Neural cell (in vitro differentiated cells): ENCODE measurements around the gene OFD1. TPM values are rescaled to one million over a fixed set of nuclear protein-coding genes. Genes with fewer than 3 reads are reported as not detected.

Experiments used
- H2AFZ ChIP-seq: fragments of 200-600, 300-800 bp; sonication (generic), shearing (Covaris generic); 2 replicates; pipeline ENCODE4 v1.6.0; 2014; ENCODE audit warnings: low read depth, mild to moderate bottlenecking, antibody characterized with exemption, low read length, moderate library complexity
- H3F3A ChIP-seq: fragments of 200-600 bp; shearing (Covaris generic); 2 replicates; pipeline ENCODE4 v1.6.1; 2016; ENCODE audit warnings: mild to moderate bottlenecking, moderate library complexity, mixed read lengths, antibody characterized with exemption, low read length; ENCODE audit not compliant: insufficient read depth, poor library complexity, severe bottlenecking
- H3K27ac ChIP-seq: fragments of 200-600, 300-800 bp; sonication (generic), shearing (Covaris generic); 2 replicates; pipeline ENCODE4 v1.5.1; 2014; ENCODE audit warnings: mild to moderate bottlenecking, low read length, moderate library complexity
- H3K27me3 ChIP-seq: fragments of 300-800, 200-600 bp; sonication (generic), shearing (Covaris generic); 2 replicates; pipeline ENCODE4 v1.6.0; 2014; ENCODE audit warnings: mild to moderate bottlenecking, low read depth, low read length, moderate library complexity; ENCODE audit not compliant: insufficient read depth
- H3K36me3 ChIP-seq: fragments of 300-800, 200-600 bp; sonication (generic), shearing (Covaris generic); 2 replicates; pipeline ENCODE4 v1.5.1; 2014; ENCODE audit warnings: mild to moderate bottlenecking, antibody characterized with exemption, low read length, moderate library complexity; ENCODE audit not compliant: insufficient read depth
- H3K4me2 ChIP-seq: fragments of 300-800, 200-600 bp; sonication (generic), shearing (Covaris generic); 2 replicates; pipeline ENCODE4 v1.6.0; 2014; ENCODE audit warnings: mild to moderate bottlenecking, low read length
- H3K4me3 ChIP-seq: fragments of 300-800, 200-600 bp; sonication (generic), shearing (Covaris generic); 2 replicates; pipeline ENCODE4 v1.5.1; 2014; ENCODE audit warnings: mild to moderate bottlenecking, low read length, moderate library complexity
- H3K79me2 ChIP-seq: fragments of 200-600 bp; shearing (Covaris generic); replicated peaks from 2 replicates; pipeline ENCODE4 v1.6.0; 2014; ENCODE audit warnings: mild to moderate bottlenecking, low read length, moderate library complexity; ENCODE audit not compliant: insufficient read depth
- H3K9ac ChIP-seq: fragments of 300-800, 200-600 bp; sonication (generic), shearing (Covaris generic); 2 replicates; pipeline ENCODE4 v1.6.1; 2016; ENCODE audit warnings: mild to moderate bottlenecking, low read length, mixed read lengths
- H3K9me2 ChIP-seq: fragments of 200-600 bp; shearing (Covaris generic); 2 replicates; pipeline ENCODE4 v1.6.1; 2016; ENCODE audit warnings: mild to moderate bottlenecking, low read length, mixed read lengths; ENCODE audit not compliant: insufficient read depth
- H3K9me3 ChIP-seq: fragments of 200-600, 300-800 bp; sonication (generic), shearing (Covaris generic); 2 replicates; pipeline ENCODE4 v1.6.1; 2016; ENCODE audit warnings: mild to moderate bottlenecking, mixed run types, low read length, moderate library complexity, mixed read lengths
- H4K20me1 ChIP-seq: fragments of 200-600 bp; shearing (Covaris generic); 2 replicates; pipeline ENCODE4 v1.6.1; 2016; ENCODE audit warnings: mild to moderate bottlenecking, mixed run types; ENCODE audit not compliant: insufficient read depth
- CTCF ChIP-seq: fragments of 450-650 bp; IDR thresholded peaks from 2 replicates; pipeline ENCODE4 v1.5.1; 2014; ENCODE audit warnings: antibody characterized with exemption, mild to moderate bottlenecking, moderate library complexity; ENCODE audit not compliant: poor library complexity, severe bottlenecking
- EP300 ChIP-seq: fragments of 450-650 bp; conservative IDR thresholded peaks from 2 replicates; pipeline ENCODE4 v1.6.1; 2014; ENCODE audit warnings: antibody characterized with exemption, mild to moderate bottlenecking, moderate library complexity; ENCODE audit not compliant: poor library complexity, severe bottlenecking
- EZH2 ChIP-seq: fragments of 200-600, 300-800 bp; shearing (Covaris generic), sonication (generic); IDR thresholded peaks from 2 replicates; pipeline ENCODE4 v1.6.1; 2014; ENCODE audit warnings: antibody characterized with exemption, low read length, borderline replicate concordance, mild to moderate bottlenecking; ENCODE audit not compliant: insufficient read depth, poor library complexity, severe bottlenecking
- MXI1 ChIP-seq: fragments of 450-650 bp; conservative IDR thresholded peaks from 2 replicates; pipeline ENCODE4 v1.6.1; 2014; ENCODE audit warnings: antibody characterized with exemption, mild to moderate bottlenecking; ENCODE audit not compliant: poor library complexity, severe bottlenecking
- POLR2AphosphoS5 ChIP-seq: IDR thresholded peaks from 2 replicates; pipeline ENCODE4 v1.6.1; 2012
- RAD21 ChIP-seq: fragments of 450-650 bp; conservative IDR thresholded peaks from 2 replicates; pipeline ENCODE4 v1.6.1; 2014; ENCODE audit warnings: antibody characterized with exemption, mild to moderate bottlenecking, moderate library complexity
- REST ChIP-seq: IDR thresholded peaks from 2 replicates; pipeline ENCODE4 v1.6.1; 2012; ENCODE audit warnings: borderline replicate concordance
- SMC3 ChIP-seq: fragments of 450-650 bp; conservative IDR thresholded peaks from 2 replicates; pipeline ENCODE4 v1.6.1; 2014; ENCODE audit warnings: antibody characterized with exemption, mild to moderate bottlenecking, moderate library complexity; ENCODE audit not compliant: poor library complexity
- TAF1 ChIP-seq: IDR thresholded peaks from 2 replicates; pipeline ENCODE4 v1.6.1; 2012; ENCODE audit warnings: low read depth
- polyA plus RNA-seq: library from polyadenylated mRNA; depleted of rRNA; stranded (reverse); fragments of >200 nt; gene quantifications from 2 replicates; pipeline ENCODE4 v1.2.3, GENCODE V29; 2014

The OFD1 gene
- polyA plus RNA-seq, 1 donor from 2014 or later: 35.1 TPM

GRCh38 chrX:13775837-13776236 lies 41.3 kb downstream of the OFD1 start:
- Histone ChIP-seq H3K4me2 (no peak overlapping the region), H3K27me3 (no peaks in the 10 kb centered on the region), H3K9me2 (no peaks in the 10 kb centered on the region), H3K9ac (no peak overlapping the region), H3K27ac (no peak overlapping the region), H2AFZ (no peak overlapping the region), H3F3A (no peaks in the 10 kb centered on the region), H3K79me2 (no peaks in the 10 kb centered on the region), H4K20me1 (no peaks in the 10 kb centered on the region), H3K36me3 (no peaks in the 10 kb centered on the region), H3K4me3 (no peak overlapping the region), H3K9me3 (no peaks in the 10 kb centered on the region)
- TF ChIP-seq SMC3 (no peak), RAD21 (no peak), EP300 (no peak), POLR2AphosphoS5 (no peak), CTCF (no peak), EZH2 (no peak), REST (no peak), MXI1 (no peak), TAF1 (no peak)

GRCh38 chrX:13776387-13776786 lies 41.8 kb downstream of the OFD1 start:
- no peak for TF ChIP-seq CTCF
- no peak for TF ChIP-seq RAD21
- no peak for TF ChIP-seq EZH2
- no peak for TF ChIP-seq REST
- no peak for TF ChIP-seq EP300
- no peak for TF ChIP-seq POLR2AphosphoS5
- TF ChIP-seq TAF1: no peak
- TF ChIP-seq SMC3: no peak
- TF ChIP-seq MXI1: no peak
- Histone ChIP-seq H3K27me3 (no peaks in the 10 kb centered on the region), H3K9ac (no peak overlapping the region), H3K36me3 (no peaks in the 10 kb centered on the region), H3K79me2 (no peaks in the 10 kb centered on the region), H3K27ac (no peak overlapping the region), H3K9me3 (no peaks in the 10 kb centered on the region), H2AFZ (no peak overlapping the region), H3F3A (no peaks in the 10 kb centered on the region), H3K4me2 (no peak overlapping the region), H3K9me2 (no peaks in the 10 kb centered on the region), H4K20me1 (no peaks in the 10 kb centered on the region), H3K4me3 (no peak overlapping the region)
